GM21723 (cell line): ENCODE results near the gene CD40LG.
A peak's percentile ranks its signal among the peaks of the same experiment; 100 is the strongest.

Source experiments
- ATAC-seq: cut with Tn5 transposase; IDR thresholded peaks from one replicate; pipeline ENCODE4 v1.9.1; 2021; ENCODE audit warnings: mild to moderate bottlenecking, moderate library complexity; ENCODE audit not compliant: unreplicated experiment

CD40LG gene

DNA sequence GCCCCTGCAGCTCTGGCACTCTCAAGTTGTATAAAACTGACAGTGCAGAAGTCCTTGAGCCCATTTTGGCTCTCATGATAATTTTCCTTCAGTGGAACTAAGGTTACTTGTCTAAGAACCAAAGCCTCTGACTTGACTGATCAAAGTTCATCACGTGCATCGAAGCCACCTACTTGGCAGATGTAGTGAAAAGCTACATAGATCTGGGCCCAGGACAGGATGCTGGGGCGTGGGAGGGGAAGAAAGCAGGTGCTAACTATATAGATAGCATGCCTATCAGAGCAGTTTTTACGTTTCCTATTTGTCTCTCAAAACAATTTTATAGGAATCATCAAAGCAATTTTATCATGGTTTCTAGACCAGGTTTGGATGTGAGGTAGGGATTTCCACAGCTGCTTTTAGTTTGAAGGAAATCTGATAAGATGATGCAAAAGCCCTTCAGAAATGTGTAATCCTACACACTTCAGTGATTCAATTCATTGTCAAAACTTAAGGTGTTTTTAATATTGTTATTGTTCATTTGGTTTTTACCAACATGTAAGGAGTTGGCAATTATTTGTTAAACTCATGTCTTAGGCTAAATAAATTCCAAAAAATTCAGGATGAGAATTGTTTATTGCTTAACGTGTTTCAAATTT, 1.2 kb upstream of the CD40LG start:
- ATAC-seq: no peak

DNA sequence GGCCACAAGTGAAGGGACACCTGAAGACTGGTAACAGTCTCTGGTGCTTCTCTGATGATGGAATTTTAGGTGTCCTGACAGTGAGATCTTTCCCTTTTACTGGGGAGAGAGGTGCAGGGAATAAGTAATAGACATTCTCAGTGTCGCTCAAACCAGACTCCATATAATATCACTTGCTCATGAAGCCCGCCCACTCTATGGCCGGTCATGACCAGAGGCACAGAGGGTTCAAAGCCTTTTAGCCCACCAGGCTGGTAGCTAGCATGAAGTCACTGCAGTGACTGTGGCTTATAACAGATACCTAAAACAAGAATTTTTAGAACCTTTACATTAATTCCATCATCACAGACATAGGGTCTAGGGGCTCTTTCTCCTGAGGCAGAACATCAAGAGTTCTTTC, 2.9 kb downstream of the CD40LG start:
- no peak for ATAC-seq

DNA sequence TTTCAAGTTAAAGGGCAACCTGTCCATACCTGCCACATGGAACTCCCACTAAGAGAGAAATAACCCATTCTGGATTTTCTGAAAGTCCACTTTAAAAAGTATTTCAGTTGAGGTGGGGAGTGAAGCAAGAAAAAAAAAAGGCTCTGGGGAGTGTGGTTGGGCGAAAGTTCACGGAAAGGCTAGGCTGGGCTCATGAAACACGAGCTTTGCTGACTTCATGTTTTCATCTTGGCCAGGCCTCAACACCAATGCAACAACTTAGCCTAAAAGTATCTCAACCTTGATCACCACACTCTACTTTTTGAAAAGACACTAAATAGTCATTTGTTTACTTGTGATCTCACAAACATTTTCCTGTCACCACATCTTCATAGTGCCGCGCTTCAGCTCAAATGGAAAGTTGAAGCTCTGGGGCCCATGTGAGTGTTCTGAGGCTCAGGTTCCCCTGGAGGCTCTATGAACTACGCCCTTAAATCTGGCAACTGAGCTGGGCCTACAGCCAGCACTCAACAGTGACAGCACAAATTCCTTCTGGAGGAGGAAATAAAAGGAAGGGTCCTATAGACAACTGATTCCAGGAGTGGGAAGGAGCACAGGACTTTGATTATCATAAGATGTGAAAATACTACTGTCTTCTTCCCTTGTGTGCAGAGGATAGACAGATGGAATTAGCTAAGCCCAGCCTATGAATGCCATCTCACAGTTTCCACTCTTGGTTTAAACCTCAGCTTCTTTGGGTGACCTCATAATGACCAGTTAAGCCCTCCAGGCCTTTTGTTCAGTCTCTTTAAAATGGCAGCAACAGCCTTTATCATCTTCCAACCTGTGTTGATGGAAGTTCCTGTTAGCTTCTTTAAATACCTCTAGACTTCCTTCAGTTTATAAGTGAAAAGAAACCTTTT, 5.1 kb downstream of the CD40LG start:
- ATAC-seq: no peak

DNA sequence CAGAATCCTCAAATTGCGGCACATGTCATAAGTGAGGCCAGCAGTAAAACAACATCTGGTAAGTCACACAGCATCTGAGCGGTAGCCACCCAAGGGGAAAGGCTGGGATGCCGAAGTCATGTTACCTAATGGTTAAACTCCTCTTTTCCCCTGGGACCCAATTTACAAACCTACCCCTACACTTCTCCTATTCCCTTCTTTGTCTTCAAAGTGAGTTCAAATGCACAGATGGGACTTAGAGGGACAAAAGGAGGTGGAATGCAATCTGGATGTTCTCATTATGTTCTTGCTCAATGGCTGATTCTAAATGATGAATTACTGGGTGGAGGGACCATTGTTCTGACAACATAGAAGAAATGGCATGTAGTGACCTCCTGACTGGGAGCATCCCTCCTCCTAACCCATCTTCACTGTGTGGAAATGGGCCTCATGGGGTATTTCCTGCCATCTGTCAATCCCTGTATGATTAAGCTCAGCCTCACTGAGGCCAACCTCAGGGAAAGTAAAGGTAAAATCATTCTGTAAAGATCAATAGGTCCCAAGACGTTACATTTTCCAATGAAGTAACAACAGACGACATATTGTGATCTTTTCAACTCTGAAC, 8.5 kb downstream of the CD40LG start:
- no peak for ATAC-seq

DNA sequence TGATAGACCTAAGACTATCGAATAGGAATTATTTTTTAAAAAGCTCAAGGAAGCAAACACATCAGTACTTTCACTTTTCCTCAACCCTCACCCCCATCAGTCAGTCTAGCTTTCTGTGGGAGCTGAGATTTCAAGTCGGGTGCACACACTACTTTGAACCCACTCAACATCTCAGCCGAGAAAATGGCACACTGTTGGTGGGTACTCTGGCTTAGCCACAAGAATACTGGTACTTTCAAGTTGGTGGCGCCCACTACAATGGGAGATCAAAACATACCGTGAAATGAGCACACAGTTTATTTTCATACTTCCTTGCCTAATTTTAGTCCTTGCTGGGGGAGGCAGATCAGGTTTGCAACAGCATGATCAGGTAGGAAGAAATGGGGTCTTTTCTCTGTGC, 10.2 kb downstream of the CD40LG start:
- ATAC-seq: no peak

DNA sequence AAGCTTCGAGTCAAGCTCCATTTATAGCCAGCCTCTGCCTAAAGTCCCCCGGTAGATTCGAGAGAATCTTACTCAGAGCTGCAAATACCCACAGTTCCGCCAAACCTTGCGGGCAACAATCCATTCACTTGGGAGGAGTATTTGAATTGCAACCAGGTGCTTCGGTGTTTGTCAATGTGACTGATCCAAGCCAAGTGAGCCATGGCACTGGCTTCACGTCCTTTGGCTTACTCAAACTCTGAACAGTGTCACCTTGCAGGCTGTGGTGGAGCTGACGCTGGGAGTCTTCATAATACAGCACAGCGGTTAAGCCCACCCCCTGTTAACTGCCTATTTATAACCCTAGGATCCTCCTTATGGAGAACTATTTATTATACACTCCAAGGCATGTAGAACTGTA, 11.2 kb downstream of the CD40LG start:
- ATAC-seq: no peak

DNA sequence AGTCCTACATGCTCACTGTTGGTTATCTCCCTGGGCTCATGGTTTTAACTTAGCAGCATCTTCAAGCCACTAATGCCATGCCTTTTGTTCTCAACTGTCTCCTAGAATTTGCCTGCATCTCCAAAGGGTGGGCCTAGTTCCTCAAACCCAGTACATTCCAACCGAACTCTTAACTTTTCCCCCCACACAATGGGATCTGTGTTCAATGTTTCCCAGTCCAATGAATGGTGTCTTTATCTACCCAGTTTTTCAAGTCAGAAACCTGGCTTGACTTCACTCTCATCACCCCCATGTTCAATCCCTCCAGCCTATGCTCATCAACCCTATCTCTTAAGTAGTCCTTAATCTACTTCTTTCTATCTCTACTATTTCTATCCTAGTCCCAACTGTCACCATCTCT, 12.9 kb downstream of the CD40LG start:
- ATAC-seq: no peak

DNA sequence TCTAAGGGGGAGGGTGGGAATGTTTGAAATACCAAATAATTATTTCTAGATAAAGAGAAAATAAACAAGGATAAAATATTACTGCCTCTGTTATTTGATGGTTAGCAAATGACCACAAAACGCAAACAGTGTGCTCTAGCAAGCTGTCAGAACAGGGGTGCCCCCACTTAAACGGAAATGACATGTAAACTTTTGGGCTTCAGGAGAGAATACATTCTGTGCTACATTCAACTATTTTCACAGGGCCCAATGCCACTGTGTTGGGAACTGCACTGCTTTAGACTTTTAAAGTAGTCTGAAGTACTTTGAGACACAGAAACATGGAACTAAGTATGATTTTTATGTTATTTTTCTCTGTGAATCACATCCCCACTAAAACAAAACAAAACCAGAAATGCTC, 14.1 kb downstream of the CD40LG start:
- no peak for ATAC-seq

DNA sequence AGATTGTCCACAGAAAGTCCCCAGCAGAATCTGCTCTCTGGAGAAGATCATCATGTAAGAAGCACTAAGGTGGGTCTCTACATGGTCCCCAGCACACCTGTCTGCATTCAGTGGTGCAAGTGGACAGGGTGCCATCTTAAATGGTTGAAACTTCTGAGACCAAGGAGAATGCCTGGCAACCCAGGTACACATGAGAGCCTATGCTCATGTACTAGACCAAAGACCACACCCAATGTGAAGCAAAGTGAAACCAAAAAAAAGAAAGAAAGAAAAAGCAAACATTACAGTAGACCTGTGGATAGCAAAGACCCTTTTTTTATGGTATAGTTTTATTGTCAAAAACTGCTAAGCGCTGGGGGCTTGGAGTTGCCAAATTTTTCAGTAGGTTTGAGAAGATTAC, 15.0 kb downstream of the CD40LG start:
- ATAC-seq: no peak

DNA sequence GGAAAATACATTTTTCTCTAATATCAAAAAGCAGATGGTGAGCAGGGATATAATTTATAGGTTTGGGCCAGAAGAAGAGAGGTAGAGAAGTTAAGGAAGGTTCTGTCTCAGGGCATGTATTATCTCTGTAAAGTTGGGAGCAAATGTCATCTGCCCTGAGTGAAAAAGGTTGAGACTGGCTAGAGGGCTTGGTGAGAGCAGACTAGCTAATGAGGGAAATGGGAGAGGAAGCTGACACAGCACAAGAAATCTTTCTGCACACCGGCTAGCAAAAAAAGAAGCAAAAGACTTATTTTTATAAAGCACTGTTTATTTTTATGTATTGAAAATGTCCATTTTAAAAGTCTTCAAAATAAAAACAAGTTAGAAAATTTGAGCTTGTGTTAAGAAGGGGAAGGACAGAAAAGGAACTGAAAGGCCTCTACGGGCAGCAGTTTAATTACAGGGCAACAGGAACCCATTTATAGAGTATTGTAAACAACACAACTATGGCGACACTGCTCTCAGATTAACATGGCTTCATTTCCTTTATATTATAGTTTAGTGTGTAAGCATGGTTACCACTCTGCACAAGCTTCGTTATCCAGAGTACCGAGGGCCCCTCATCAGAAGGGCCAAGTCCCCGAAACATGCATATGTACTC, 17.4 kb downstream of the CD40LG start:
- peak; percentile 75 for ATAC-seq

DNA sequence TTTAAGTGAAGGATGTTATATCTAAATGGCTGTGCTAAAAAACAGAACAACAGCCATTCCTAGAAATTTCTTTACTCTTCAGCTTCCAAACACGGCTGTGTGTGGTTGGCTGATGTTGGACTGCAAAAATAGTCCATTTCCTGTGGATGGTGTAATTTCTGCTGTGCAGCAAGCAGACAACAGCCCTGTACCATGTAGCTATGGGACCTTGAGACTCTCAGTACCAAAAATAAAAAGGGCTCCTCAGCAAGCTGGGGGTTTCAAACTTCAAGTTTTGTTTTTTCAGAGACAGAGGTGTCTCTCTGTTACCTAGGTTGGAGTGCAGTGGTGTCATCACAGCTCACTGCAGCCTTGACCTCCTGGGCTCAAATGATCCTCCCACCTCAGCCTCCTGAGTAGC, 18.1 kb downstream of the CD40LG start:
- ATAC-seq: peak; percentile 61

DNA sequence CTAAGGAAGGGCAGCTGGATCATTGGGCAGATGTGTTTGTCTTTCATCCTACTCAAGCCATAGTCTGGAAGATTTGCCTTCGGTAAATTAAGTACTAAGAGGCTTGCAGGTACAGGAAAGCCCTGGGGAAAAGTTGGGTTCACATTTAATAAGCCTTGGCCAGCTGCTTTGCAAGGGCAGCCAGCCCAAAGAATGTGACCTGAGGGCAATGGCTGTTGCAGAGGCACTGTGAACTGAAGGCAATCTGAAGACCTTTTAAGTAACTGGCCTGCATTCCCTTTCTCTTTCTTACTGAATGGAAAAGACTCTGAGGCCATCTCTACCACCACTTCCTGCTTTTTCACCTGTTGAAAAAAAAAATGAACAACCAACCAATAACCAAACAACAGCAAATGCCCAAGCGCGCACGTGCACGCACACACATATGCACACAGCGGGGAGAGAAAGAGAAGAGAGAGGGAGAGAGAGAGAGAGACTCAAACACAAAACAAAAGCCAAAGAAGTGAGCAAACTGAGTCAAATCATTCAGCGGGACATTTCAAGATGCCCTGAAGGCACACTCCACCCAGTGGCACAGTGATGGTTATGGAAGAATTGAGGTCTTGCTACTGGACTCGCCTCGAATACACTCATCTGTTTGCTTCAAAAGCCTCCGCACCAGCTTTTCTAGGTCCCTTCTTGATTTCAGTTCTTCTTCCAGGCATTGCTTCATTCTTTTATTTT, 19.6 kb downstream of the CD40LG start:
- no peak for ATAC-seq

DNA sequence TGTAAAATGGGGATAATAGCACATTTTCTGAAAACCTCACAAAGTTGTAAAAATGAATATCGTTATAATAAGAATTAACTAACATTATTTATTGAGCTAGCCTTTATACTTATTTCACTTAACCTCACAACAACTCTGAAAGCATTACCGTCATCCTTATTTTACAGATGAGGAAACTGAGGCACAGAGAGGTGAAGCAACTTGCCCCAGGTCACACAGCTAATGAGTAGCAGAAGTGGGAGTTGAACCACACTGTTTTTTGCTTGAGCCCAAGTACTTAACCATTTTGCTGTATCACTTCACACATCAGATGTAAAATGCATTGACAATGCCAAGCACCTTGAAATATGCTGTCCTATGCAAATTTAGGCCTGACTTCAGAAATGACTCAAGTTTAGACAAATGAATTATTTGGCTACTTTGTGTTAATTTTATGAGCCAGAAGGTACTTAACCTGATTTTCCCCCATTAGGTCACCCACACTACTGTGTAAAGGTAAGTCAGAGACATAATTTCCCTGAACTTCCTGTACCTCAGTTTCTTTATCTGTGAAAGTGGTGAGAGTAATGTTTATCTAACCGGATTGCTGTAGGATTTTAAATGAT, 23.1 kb downstream of the CD40LG start:
- ATAC-seq: no peak

DNA sequence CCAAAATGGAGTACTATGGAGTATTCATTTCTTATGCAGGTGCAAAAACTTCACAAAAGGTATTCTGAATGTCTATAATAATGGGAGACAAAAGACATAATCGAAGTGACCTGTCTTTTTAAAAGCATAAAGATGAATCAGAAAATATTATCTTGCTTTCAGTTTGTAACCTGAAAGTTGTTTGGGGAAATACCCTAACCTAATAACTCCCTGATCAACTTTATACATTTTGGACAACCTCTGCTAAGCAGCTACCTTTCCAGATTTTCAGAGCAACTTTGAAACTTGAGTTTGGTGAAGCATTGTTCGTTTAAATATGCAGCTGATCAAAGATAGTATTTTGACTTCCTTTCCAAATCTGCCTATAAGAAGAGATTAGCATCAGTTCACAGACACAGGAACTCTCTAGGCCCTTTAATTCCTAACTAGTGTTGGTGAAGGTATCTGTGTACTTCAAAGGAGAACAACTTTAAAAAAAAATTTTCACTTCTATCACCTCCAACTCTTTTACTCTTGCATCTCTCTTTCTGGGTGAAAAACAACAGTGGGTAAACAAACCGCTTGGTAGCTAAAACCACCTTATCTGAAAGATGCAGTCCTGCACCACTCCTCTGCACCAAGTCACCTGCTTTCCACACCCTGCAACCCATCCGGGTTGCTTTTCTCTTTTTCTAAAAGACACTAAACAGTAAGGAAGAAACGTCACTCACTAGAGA, 26.5 kb downstream of the CD40LG start:
- ATAC-seq: peak; percentile 42

DNA sequence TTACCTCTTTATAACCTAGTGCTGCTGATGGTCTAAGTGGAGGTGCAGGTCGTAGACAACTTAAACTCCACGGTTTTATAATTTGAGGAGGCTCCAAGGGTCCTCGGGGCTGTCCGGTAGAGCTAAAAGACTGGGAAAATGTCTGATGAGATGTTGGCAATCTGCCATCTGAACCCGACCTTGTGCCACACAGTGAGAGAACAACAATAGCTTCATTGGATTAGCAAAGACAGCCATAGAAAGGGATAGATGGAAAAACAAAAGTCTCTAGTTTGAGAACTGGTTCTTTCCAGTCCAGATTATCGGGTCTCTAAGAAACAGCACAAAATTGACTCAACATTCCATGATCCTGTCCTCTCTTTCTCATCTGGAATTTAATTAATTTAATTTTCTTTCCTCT, 31.6 kb downstream of the CD40LG start:
- ATAC-seq: no peak

DNA sequence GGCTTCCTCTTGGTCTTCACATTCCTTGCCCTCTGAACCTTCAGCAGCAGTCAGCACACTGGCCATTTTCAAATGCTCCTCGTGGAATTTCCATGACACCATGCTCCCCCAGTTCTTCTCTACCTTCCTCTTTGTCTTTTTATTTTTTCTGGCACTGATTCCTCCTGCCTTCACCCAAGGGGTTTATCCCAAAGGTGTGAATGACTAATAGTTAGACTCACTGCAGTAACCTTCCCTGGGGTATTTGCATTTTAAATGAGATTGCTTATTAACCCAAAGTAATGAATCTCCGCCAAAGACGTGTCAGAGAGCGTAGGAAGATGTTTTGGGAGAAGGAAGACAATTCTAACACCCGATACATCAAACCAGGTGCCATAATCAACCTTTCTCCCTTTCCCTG, 36.2 kb downstream of the CD40LG start:
- ATAC-seq: no peak

DNA sequence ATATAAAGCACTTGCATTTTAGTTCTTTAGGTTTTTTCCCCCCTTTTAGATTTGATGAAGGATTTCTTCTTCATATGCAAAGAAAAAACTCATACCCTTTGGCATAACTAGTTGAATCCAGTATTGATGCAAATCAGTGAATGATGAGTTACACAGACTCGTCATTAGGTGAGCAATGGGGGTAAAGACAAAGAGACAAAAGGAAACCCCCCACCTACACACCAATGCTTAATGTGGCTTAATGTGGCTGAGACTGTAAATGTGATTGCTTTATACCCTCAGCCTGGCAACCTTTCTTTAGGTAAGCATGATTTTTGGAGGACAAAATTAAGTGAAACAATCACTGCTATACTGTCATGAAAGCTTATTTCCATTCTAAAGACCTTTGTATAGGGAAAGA, 39.5 kb downstream of the CD40LG start:
- no peak for ATAC-seq

DNA sequence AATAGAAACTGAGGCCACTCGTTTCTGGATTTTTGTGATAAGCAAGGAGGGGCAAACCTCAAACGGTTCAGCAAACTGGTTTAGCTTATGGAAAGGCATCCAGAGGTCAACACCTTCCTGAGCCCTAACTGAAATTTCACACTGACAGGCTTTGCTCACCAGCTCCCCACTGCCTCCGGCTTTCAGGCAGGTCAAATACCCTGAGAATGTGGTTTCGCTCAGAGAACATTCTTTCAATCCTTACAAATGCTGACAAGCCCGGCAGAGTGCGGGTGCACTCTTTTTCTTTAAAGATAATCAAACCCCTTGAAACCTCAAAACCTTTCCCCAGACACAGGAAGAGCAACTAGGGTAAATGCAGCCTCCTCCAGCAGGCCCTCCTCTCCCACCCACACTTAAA, 41.5 kb downstream of the CD40LG start:
- no peak for ATAC-seq

DNA sequence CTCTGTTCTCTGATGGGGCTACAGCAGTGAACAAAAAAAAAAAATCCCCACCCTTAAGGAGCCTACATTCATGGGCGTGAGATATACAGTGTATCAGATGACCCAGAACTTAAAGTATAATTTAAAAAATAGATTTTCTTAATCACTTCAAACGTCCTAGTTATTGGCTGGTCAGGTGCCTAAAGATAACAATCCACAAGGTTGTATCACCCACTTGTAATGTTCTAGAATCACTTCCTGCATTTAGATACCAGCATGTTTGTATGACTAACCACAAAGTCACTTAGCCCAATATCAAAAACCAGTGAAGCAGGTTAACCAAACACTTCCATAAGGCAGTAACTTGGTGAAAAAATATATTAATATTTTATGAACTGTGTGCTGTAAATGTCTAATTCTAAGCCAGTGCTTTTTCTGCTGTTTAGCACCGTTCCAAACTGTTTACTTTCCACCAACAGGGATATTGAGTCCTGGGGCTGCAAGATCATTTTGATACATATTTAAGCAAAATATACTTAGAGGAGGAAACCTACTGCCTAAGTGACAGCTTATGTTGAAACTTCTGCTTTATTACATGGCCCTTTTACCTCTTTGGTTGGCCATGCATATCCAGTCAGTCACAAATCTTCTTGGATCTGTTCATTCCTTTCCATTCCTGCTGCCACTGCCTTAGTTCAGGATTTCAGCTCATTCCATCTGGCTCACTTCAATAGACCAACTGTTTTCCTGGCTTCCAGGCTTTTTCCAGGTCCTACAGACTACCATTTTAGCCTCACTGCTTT, 43.3 kb downstream of the CD40LG start:
- ATAC-seq: no peak
